ENCODE measurements around the gene AFF3. TPM values are rescaled to one million over a fixed set of nuclear protein-coding genes. Genes with fewer than 3 reads are reported as not detected.

Gene AFF3
- total RNA-seq, 1 experiment from 2014 or later, result not detected

GRCh38 chr2:100054426-100054825, 88.0 kb downstream of the AFF3 start:
- intact Hi-C loops (cut with micrococcal nuclease; ENCODE audit: unreplicated experiment), result no loop called here
- H3K4me3 ChIP-seq (ENCODE audit: low read depth, low read length, poor library complexity, severe bottlenecking), result no peak overlapping the region
- H3K4me1 ChIP-seq (ENCODE audit: insufficient read depth, low read length, poor library complexity, severe bottlenecking), result no peaks in the 10 kb centered on the region
- H3K27me3 ChIP-seq (replicated peaks; ENCODE audit: insufficient read depth, low read depth, low read length, poor library complexity), result no peaks in the 10 kb centered on the region
- ChIA-PET POLR2A (ENCODE audit: low non-redundant PET) (no interaction called here), CTCF (no interaction called here)
- H3K27ac ChIP-seq (ENCODE audit: low read depth, low read length, poor library complexity, severe bottlenecking), result no peak overlapping the region
- DNase-seq (ENCODE audit: low spot score), result no peak
- no TSS peak for BruUV-seq (replicated peaks)
- no peak for TF ChIP-seq EZH2 (IDR thresholded peaks at IDR 0.05; ENCODE audit: borderline replicate concordance, low read depth, low read length, poor library complexity, severe bottlenecking)
- no peak for TF ChIP-seq CTCF (conservative IDR thresholded peaks at IDR 0.05; ENCODE audit: low read depth, low read length)
- H3K9me3 ChIP-seq (ENCODE audit: low read depth, low read length, poor library complexity, severe bottlenecking), result no peaks in the 10 kb centered on the region
- no peaks in the 10 kb centered on the region for H3K36me3 ChIP-seq (ENCODE audit: insufficient read depth, low read length, poor library complexity, severe bottlenecking)

DNA sequence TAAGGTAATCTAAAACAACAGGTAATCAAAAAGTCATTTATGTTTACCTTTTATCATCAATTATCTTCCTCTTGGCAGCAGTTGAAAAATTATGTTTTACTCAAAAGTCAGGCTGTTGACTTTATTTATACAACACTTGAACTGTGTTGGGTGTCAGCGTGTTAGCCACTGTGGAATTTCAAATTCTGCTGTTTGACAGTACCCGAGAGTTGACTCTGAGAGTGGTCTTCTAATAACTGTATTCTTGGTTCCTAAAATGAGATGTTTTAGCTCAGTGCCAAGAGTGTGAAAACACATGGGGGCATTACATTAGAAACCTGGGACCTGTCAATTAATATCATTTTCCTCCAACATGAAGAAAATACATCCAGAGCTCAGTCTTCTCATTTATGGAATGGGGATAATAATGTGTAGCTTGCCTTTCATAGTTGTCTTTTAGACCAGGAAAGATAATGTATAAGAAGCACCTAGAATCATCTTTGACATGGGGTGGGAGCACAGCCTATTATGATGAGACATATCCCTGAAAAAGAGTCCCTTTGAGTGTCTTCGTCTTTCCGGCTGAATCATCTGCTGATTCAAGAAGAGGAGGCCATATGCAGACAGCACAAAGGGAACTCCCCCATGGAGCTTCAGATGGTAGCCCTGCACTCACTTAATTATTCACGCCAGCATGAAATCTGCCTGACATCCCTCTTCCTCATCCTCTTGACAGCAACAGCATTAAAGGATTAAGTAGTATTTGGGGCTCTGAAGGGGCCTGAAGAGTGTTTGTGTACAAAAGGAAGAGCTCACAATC, 89.1 kb downstream of the AFF3 start:
- H3K27ac ChIP-seq (ENCODE audit: low read depth, low read length, poor library complexity, severe bottlenecking), result no peak overlapping the region
- CTCF ChIA-PET, result no interaction called here
- H3K27me3 ChIP-seq (replicated peaks; ENCODE audit: insufficient read depth, low read depth, low read length, poor library complexity), result peaks cover 6% of the 10 kb centered on the region
- POLR2A ChIA-PET (ENCODE audit: low non-redundant PET), result interaction anchor here (0.6 kb wide), 1 partner anchor 114 kb away, joined by 3 read pairs; no protein-coding TSS in a partner anchor
- no peak for DNase-seq (ENCODE audit: low spot score)
- no peaks in the 10 kb centered on the region for H3K36me3 ChIP-seq (ENCODE audit: insufficient read depth, low read length, poor library complexity, severe bottlenecking)
- TF ChIP-seq CTCF (conservative IDR thresholded peaks at IDR 0.05; ENCODE audit: low read depth, low read length), result no peak
- TF ChIP-seq EZH2 (IDR thresholded peaks at IDR 0.05; ENCODE audit: borderline replicate concordance, low read depth, low read length, poor library complexity, severe bottlenecking), result no peak
- intact Hi-C loops (cut with micrococcal nuclease; ENCODE audit: unreplicated experiment), result no loop called here
- H3K4me1 ChIP-seq (ENCODE audit: insufficient read depth, low read length, poor library complexity, severe bottlenecking), result no peaks in the 10 kb centered on the region
- H3K9me3 ChIP-seq (ENCODE audit: low read depth, low read length, poor library complexity, severe bottlenecking), result no peaks in the 10 kb centered on the region
- no peak overlapping the region for H3K4me3 ChIP-seq (ENCODE audit: low read depth, low read length, poor library complexity, severe bottlenecking)
- BruUV-seq (replicated peaks), result no TSS peak

GRCh38 chr2:100052650-100053049, 89.7 kb downstream of the AFF3 start:
- Histone ChIP-seq H3K27ac (ENCODE audit: low read depth, low read length, poor library complexity, severe bottlenecking) (no peak overlapping the region), H3K4me3 (ENCODE audit: low read depth, low read length, poor library complexity, severe bottlenecking) (no peak overlapping the region), H3K36me3 (ENCODE audit: insufficient read depth, low read length, poor library complexity, severe bottlenecking) (no peaks in the 10 kb centered on the region), H3K27me3 (replicated peaks; ENCODE audit: insufficient read depth, low read depth, low read length, poor library complexity) (peaks cover 11% of the 10 kb centered on the region), H3K4me1 (ENCODE audit: insufficient read depth, low read length, poor library complexity, severe bottlenecking) (no peaks in the 10 kb centered on the region), H3K9me3 (ENCODE audit: low read depth, low read length, poor library complexity, severe bottlenecking) (no peaks in the 10 kb centered on the region)
- POLR2A ChIA-PET (ENCODE audit: low non-redundant PET), result no interaction called here
- intact Hi-C loops (cut with micrococcal nuclease; ENCODE audit: unreplicated experiment), result no loop called here
- DNase-seq (ENCODE audit: low spot score), result no peak
- TF ChIP-seq EZH2 (IDR thresholded peaks at IDR 0.05; ENCODE audit: borderline replicate concordance, low read depth, low read length, poor library complexity, severe bottlenecking) (no peak), CTCF (conservative IDR thresholded peaks at IDR 0.05; ENCODE audit: low read depth, low read length) (no peak)
- CTCF ChIA-PET, result no interaction called here
- no TSS peak for BruUV-seq (replicated peaks)

Data from A673 (cell line).